HEK293 (cell line): ENCODE measurements around the gene TALDO1.

Experiments used
- CTCF ChIA-PET: fragments of 350-600 bp; formaldehyde crosslinking; extraction: SDS; loops from one replicate; lab custom pipeline; 2021; ENCODE audit warnings: antibody characterized with exemption; lab: Yijun Ruan, JAX
- POLR2A ChIA-PET: fragments of 300-600 bp; formaldehyde crosslinking; extraction: SDS; loops from one replicate; lab custom pipeline; 2020; ENCODE audit warnings: antibody characterized with exemption, inconsistent platforms; lab: Yijun Ruan, JAX
- H3K27ac ChIP-seq: fragments of 200-500 bp; sonication (Bioruptor generic); 2 replicates; pipeline ENCODE4 v1.5.1; 2014; ENCODE audit warnings: low read depth, low read length, control low read depth, inconsistent platforms; ENCODE audit errors: extremely low read depth
- H3K36me3 ChIP-seq, 2 experiments: fragments of 200-500 bp in 1 of 2; sonication (Bioruptor generic) in 1 of 2; 1 replicate in 1 of 2; 2 replicates in 1 of 2; pipeline ENCODE4 v1.5.1; 2014 to 2017; ENCODE audit warnings: inconsistent platforms in 2 of 2, low read length in 2 of 2; ENCODE audit not compliant: control insufficient read depth in 2 of 2, insufficient read depth in 1 of 2
- H3K4me1 ChIP-seq: fragments of 200-500 bp; sonication (Bioruptor generic); 2 replicates; pipeline ENCODE4 v1.5.1; 2014; ENCODE audit warnings: mild to moderate bottlenecking, low read length, inconsistent platforms; ENCODE audit not compliant: control insufficient read depth, insufficient read depth
- H3K4me3 ChIP-seq: 2 replicates; pipeline ENCODE4 v1.5.1; 2011; ENCODE audit warnings: low read depth, mild to moderate bottlenecking, control low read depth, low read length, moderate library complexity
- H3K9me3 ChIP-seq: fragments of 200-500 bp; sonication (Bioruptor generic); 2 replicates; pipeline ENCODE4 v1.5.1; 2014; ENCODE audit warnings: low read depth, low read length, inconsistent platforms; ENCODE audit not compliant: control insufficient read depth, insufficient read depth
- PATZ1 ChIP-seq: fragments of 450-650 bp; formaldehyde crosslinking; IDR thresholded peaks from 2 replicates; pipeline ENCODE4 v1.5.1; 2016; ENCODE audit warnings: missing biosample characterization, missing genetic modification characterization
- SP7 ChIP-seq: fragments of 450-650 bp; formaldehyde crosslinking; IDR thresholded peaks from 2 replicates; pipeline ENCODE4 v1.5.1; 2016; ENCODE audit warnings: missing biosample characterization, missing genetic modification characterization
- ZNF121 ChIP-seq: fragments of 450-650 bp; formaldehyde crosslinking; IDR thresholded peaks from 2 replicates; pipeline ENCODE4 v1.5.1; 2016; ENCODE audit warnings: missing biosample characterization, missing genetic modification characterization
- ZNF335 ChIP-seq: fragments of 450-650 bp; formaldehyde crosslinking; conservative IDR thresholded peaks from 2 replicates; pipeline ENCODE4 v1.5.1; 2016; ENCODE audit warnings: missing biosample characterization, missing genetic modification characterization

Gene TALDO1

GRCh38 chr11:813072-813455 is 65.8 kb downstream of the TALDO1 start:
- CTCF ChIA-PET, result interaction anchor here (0.6 kb wide), 1 partner anchor 47 kb away, joined by 4 read pairs; no protein-coding TSS in a partner anchor
- Histone ChIP-seq H3K4me1 (no peaks in the 10 kb centered on the region), H3K36me3 (peaks cover 4 to 45% of the 10 kb centered on the region in 2 experiments; a peak in 2 of 3 replicates)
- peak; percentile 94 for TF ChIP-seq ZNF121 (tag by site-specific recombination)
- TF ChIP-seq ZNF335, result no peak
- TF ChIP-seq, all 188 proteins: peak for 1
- H3K27ac ChIP-seq, result no peak overlapping the region
- POLR2A ChIA-PET, result interaction anchor here (0.6 to 11.4 kb wide), 4 partner anchors 15 to 280 kb away, joined by 3 to 202 read pairs (median 4); partner anchors contain the start of genes CD151, CRACR2B and SLC25A22
- no peak overlapping the region for H3K4me3 ChIP-seq
- H3K9me3 ChIP-seq, result no peaks in the 10 kb centered on the region

GRCh38 chr11:813456-814096 is 66.3 kb downstream of the TALDO1 start:
- Histone ChIP-seq H3K36me3 (peaks cover 4 to 45% of the 10 kb centered on the region in 2 experiments; a peak in 2 of 3 replicates), H3K27ac (no peak overlapping the region), H3K4me3 (no peak overlapping the region), H3K4me1 (no peaks in the 10 kb centered on the region), H3K9me3 (no peaks in the 10 kb centered on the region)
- POLR2A ChIA-PET, result interaction anchor here (0.6 to 11.4 kb wide), 5 partner anchors 21 to 281 kb away, joined by 3 to 202 read pairs (median 3); partner anchors contain the start of genes CD151 and CRACR2B
- CTCF ChIA-PET, result no interaction called here
- TF ChIP-seq SP7 (tag by site-specific recombination) (no peak), PATZ1 (tag by site-specific recombination) (0 out of 2 replicates have a peak, but pooled peaks have one; percentile 17)
